GM19023 (cell line): ENCODE measurements around the gene MARCHF10.

Experiments used
- ATAC-seq: cut with Tn5 transposase; IDR thresholded peaks from one replicate; pipeline ENCODE4 v1.9.1; 2021; ENCODE audit warnings: mild to moderate bottlenecking, moderate library complexity; ENCODE audit not compliant: unreplicated experiment

MARCHF10 gene

GRCh38 chr17:62665599-62665998 is 142.5 kb downstream of the MARCHF10 start:
- ATAC-seq, result no peak

GRCh38 chr17:62664336-62665120 is 143.6 kb downstream of the MARCHF10 start:
- ATAC-seq, result no peak

- no peak for ATAC-seq
These were observed 144.8 kb downstream of the MARCHF10 start for GRCh38 chr17:62663304-62663703.

GRCh38 chr17:62662855-62663254 is 145.3 kb downstream of the MARCHF10 start:
- no peak for ATAC-seq

- no peak for ATAC-seq
These were observed 146.8 kb downstream of the MARCHF10 start for GRCh38 chr17:62661337-62661736.

- no peak for ATAC-seq
These were observed 147.4 kb downstream of the MARCHF10 start for GRCh38 chr17:62660629-62661118.

- no peak for ATAC-seq
These were observed 149.8 kb downstream of the MARCHF10 start for GRCh38 chr17:62658136-62658920.

- no peak for ATAC-seq
These were observed 150.4 kb downstream of the MARCHF10 start for GRCh38 chr17:62657690-62658089.

- no peak for ATAC-seq
These were observed 150.9 kb downstream of the MARCHF10 start for GRCh38 chr17:62657145-62657665.

GRCh38 chr17:62656446-62656845 is 151.7 kb downstream of the MARCHF10 start:
- no peak for ATAC-seq

- no peak for ATAC-seq
These were observed 152.5 kb downstream of the MARCHF10 start for GRCh38 chr17:62655656-62656055.

- no peak for ATAC-seq
These were observed 154.0 kb downstream of the MARCHF10 start for GRCh38 chr17:62653826-62654761.

- peak; percentile 90 for ATAC-seq
These were observed 154.9 kb downstream of the MARCHF10 start for GRCh38 chr17:62653002-62653825.

GRCh38 chr17:62652251-62653001 is 155.7 kb downstream of the MARCHF10 start:
- no peak for ATAC-seq
